IMR-90 (cell line): ENCODE measurements around the gene PSMA1. TPM values are rescaled to one million over a fixed set of nuclear protein-coding genes. Genes with fewer than 3 reads are reported as not detected.

Experiments used
- ATAC-seq: fragments of 200-7000 bp; cut with Tn5 transposase; 2 replicates; pipeline ENCODE4 v1.9.1; 2020; ENCODE audit warnings: low read depth, mild to moderate bottlenecking, moderate library complexity
- BruUV-seq: library from RNA; stranded (reverse); fragments of 400-500 nt; replicated peaks from 2 replicates; lab custom pipeline; 2021; lab: Mats Ljungman, UMichigan
- CTCF ChIA-PET: fragments of 300-600 bp; formaldehyde crosslinking; extraction: SDS; loops from one replicate; lab custom pipeline; 2021; ENCODE audit warnings: antibody characterized with exemption; lab: Yijun Ruan, JAX
- POLR2A ChIA-PET: fragments of 300-600 bp; sonication (Branson Sonifier 250); formaldehyde crosslinking; loops from one replicate; lab custom pipeline; 2022; ENCODE audit warnings: antibody characterized with exemption; ENCODE audit not compliant: unreplicated experiment; lab: Charles Lee
- DNase-seq: peaks from one replicate; pipeline ENCODE4 v3.0.0; 2013
- H2AFZ ChIP-seq: replicated peaks from 2 replicates; pipeline ENCODE3; 2013; ENCODE audit warnings: low read length, mild to moderate bottlenecking; ENCODE audit not compliant: poor library complexity
- H2AK5ac ChIP-seq: 2 replicates; pipeline ENCODE4 v1.6.1; 2013; ENCODE audit warnings: low read depth, low read length, inconsistent platforms
- H2AK9ac ChIP-seq: replicated peaks from 2 replicates; pipeline ENCODE3; 2013; ENCODE audit warnings: mild to moderate bottlenecking, low read depth, low read length, moderate library complexity; ENCODE audit not compliant: poor library complexity
- H2BK120ac ChIP-seq: 2 replicates; pipeline ENCODE4 v1.6.1; 2013; ENCODE audit warnings: low read depth, low read length, inconsistent platforms
- H2BK15ac ChIP-seq: 3 replicates; pipeline ENCODE4 v1.6.1; 2013; ENCODE audit warnings: low read depth, low read length, inconsistent platforms
- H2BK20ac ChIP-seq: 2 replicates; pipeline ENCODE4 v1.6.1; 2013; ENCODE audit warnings: low read depth, mild to moderate bottlenecking, inconsistent platforms, low read length, moderate library complexity
- H2BK5ac ChIP-seq: 2 replicates; pipeline ENCODE4 v1.6.1; 2013; ENCODE audit warnings: mild to moderate bottlenecking, low read depth, low read length, inconsistent platforms; ENCODE audit not compliant: poor library complexity, severe bottlenecking
- H3K14ac ChIP-seq: replicated peaks from 2 replicates; pipeline ENCODE4 v1.6.1; 2013; ENCODE audit warnings: low read depth, low read length, inconsistent platforms
- H3K18ac ChIP-seq: 2 replicates; pipeline ENCODE4 v1.6.1; 2013; ENCODE audit warnings: low read depth, low read length, control low read depth
- H3K23ac ChIP-seq: 2 replicates; pipeline ENCODE4 v1.6.1; 2013; ENCODE audit warnings: low read depth, low read length, inconsistent platforms
- H3K27ac ChIP-seq: 2 replicates; pipeline ENCODE4 v1.5.1; 2013; ENCODE audit warnings: mild to moderate bottlenecking, control low read depth, low read length; ENCODE audit not compliant: insufficient read depth
- H3K27me3 ChIP-seq: 2 replicates; pipeline ENCODE4 v1.6.1; 2013; ENCODE audit warnings: low read length; ENCODE audit not compliant: control insufficient read depth, insufficient read depth
- H3K36me3 ChIP-seq: 2 replicates; pipeline ENCODE4 v1.6.1; 2013; ENCODE audit warnings: low read length, mixed read lengths; ENCODE audit not compliant: control insufficient read depth, insufficient read depth
- H3K4ac ChIP-seq: 2 replicates; pipeline ENCODE4 v1.6.1; 2013; ENCODE audit warnings: low read depth, low read length, inconsistent platforms
- H3K4me1 ChIP-seq: 2 replicates; pipeline ENCODE4 v1.6.1; 2013; ENCODE audit warnings: low read length, mixed read lengths; ENCODE audit not compliant: control insufficient read depth, insufficient read depth
- H3K4me2 ChIP-seq: 2 replicates; pipeline ENCODE4 v1.6.1; 2013; ENCODE audit warnings: low read depth, mild to moderate bottlenecking, control low read depth, low read length, moderate library complexity
- H3K4me3 ChIP-seq: 2 replicates; pipeline ENCODE4 v1.5.1; 2013; ENCODE audit warnings: low read depth, mild to moderate bottlenecking, control low read depth, low read length, moderate library complexity; ENCODE audit not compliant: insufficient read depth
- H3K56ac ChIP-seq: 2 replicates; pipeline ENCODE4 v1.6.1; 2013; ENCODE audit warnings: low read length, inconsistent platforms; ENCODE audit not compliant: insufficient read depth; ENCODE audit errors: extremely low read depth
- H3K79me1 ChIP-seq, 2 experiments: 2 replicates each; pipeline ENCODE4 v1.6.1; 2013; ENCODE audit warnings: low read length in 2 of 2, inconsistent platforms in 1 of 2, low read depth in 1 of 2
- H3K9ac ChIP-seq: 2 replicates; pipeline ENCODE4 v1.6.1; 2013; ENCODE audit warnings: low read depth, low read length, control low read depth
- H3K9me1 ChIP-seq: 2 replicates; pipeline ENCODE4 v1.6.1; 2013; ENCODE audit warnings: low read length, inconsistent platforms; ENCODE audit not compliant: insufficient read depth
- H3K9me3 ChIP-seq: 2 replicates; pipeline ENCODE4 v1.6.1; 2013; ENCODE audit warnings: low read length; ENCODE audit not compliant: control insufficient read depth, insufficient read depth
- H4K20me1 ChIP-seq: 2 replicates; pipeline ENCODE4 v1.6.1; 2013; ENCODE audit warnings: low read length, inconsistent platforms; ENCODE audit not compliant: insufficient read depth
- H4K5ac ChIP-seq: 2 replicates; pipeline ENCODE4 v1.6.1; 2013; ENCODE audit warnings: mild to moderate bottlenecking, low read depth, low read length, control low read depth
- H4K8ac ChIP-seq, 2 experiments: 2 replicates each; pipeline ENCODE4 v1.6.1; 2013; ENCODE audit warnings: low read depth in 2 of 2, low read length in 2 of 2, control low read depth in 1 of 2, inconsistent platforms in 1 of 2
- H4K91ac ChIP-seq: 2 replicates; pipeline ENCODE4 v1.6.1; 2013; ENCODE audit warnings: low read depth, low read length, inconsistent platforms; ENCODE audit not compliant: insufficient read depth
- BHLHE40 ChIP-seq: fragments of 150-350 bp; IDR thresholded peaks from 2 replicates; pipeline ENCODE4 v1.6.1; 2016; ENCODE audit warnings: mild to moderate bottlenecking, low read depth, low read length
- CEBPB ChIP-seq: IDR thresholded peaks from 2 replicates; pipeline ENCODE4 v1.6.1; 2012; ENCODE audit warnings: low read depth, low read length, improper control_type of control experiment
- CHD1 ChIP-seq: IDR thresholded peaks from 2 replicates; pipeline ENCODE4 v1.6.1; 2012; ENCODE audit warnings: low read depth, low read length, improper control_type of control experiment
- CTCF ChIP-seq: conservative IDR thresholded peaks from 2 replicates; pipeline ENCODE4 v1.5.1; 2012; ENCODE audit warnings: mild to moderate bottlenecking, low read depth, low read length, improper control_type of control experiment
- ELK1 ChIP-seq: fragments of 150-350 bp; IDR thresholded peaks from 2 replicates; pipeline ENCODE4 v1.6.1; 2016; ENCODE audit warnings: low read depth, mild to moderate bottlenecking, low read length, moderate library complexity, borderline replicate concordance
- FOS ChIP-seq: fragments of 150-350 bp; IDR thresholded peaks from 2 replicates; pipeline ENCODE4 v1.6.1; 2016; ENCODE audit warnings: low read depth, low read length
- MAFK ChIP-seq: IDR thresholded peaks from 2 replicates; pipeline ENCODE4 v1.6.1; 2012; ENCODE audit warnings: low read depth, low read length, improper control_type of control experiment
- MAZ ChIP-seq: IDR thresholded peaks from 2 replicates; pipeline ENCODE4 v1.6.1; 2012; ENCODE audit warnings: low read depth, mild to moderate bottlenecking, low read length, improper control_type of control experiment, moderate library complexity, borderline replicate concordance
- MXI1 ChIP-seq: IDR thresholded peaks from 2 replicates; pipeline ENCODE4 v1.6.1; 2012; ENCODE audit warnings: low read depth, mild to moderate bottlenecking, low read length, moderate library complexity, borderline replicate concordance
- NFE2L2 ChIP-seq: fragments of 150-350 bp; IDR thresholded peaks from 2 replicates; pipeline ENCODE4 v1.6.1; 2016; ENCODE audit warnings: low read depth, mild to moderate bottlenecking, low read length
- POLR2A ChIP-seq: IDR thresholded peaks from 2 replicates; pipeline ENCODE4 v1.6.1; 2012; ENCODE audit warnings: mild to moderate bottlenecking, low read depth, low read length
- RAD21 ChIP-seq: IDR thresholded peaks from 2 replicates; pipeline ENCODE4 v1.6.1; 2012; ENCODE audit warnings: low read length, improper control_type of control experiment
- RCOR1 ChIP-seq: IDR thresholded peaks from 2 replicates; pipeline ENCODE4 v1.6.1; 2012; ENCODE audit warnings: mild to moderate bottlenecking, low read length, improper control_type of control experiment; ENCODE audit not compliant: insufficient replicate concordance
- RFX5 ChIP-seq: IDR thresholded peaks from 2 replicates; pipeline ENCODE4 v1.8.0; 2012; ENCODE audit warnings: low read depth, mild to moderate bottlenecking, low read length, moderate library complexity
- SMC3 ChIP-seq: fragments of 150-350 bp; IDR thresholded peaks from 2 replicates; pipeline ENCODE4 v1.6.1; 2016; ENCODE audit warnings: low read depth, mild to moderate bottlenecking, antibody characterized with exemption, low read length, moderate library complexity
- USF2 ChIP-seq: fragments of 150-350 bp; IDR thresholded peaks from 2 replicates; pipeline ENCODE4 v1.6.1; 2017; ENCODE audit warnings: mild to moderate bottlenecking, antibody characterized with exemption, low read length, low read depth
- WGBS, 2 experiments: methylation state at CpG; one replicate each; pipeline versions ENCODE4 v1.1.5 to v1.1.7; 2013; ENCODE audit warnings: missing lambda C conversion rate in 2 of 2; ENCODE audit not compliant: insufficient read length in 1 of 2; ENCODE audit errors: extremely low coverage in 2 of 2; 5-methylcytosine and 5-hydroxymethylcytosine counted together
- dilution Hi-C: fragments of 300-500 bp; cut with HindIII; formaldehyde crosslinking; loops from one replicate; pipeline ENCODE4 v1.14.3; 2018; ENCODE audit warnings: low sequenced_read_pairs; ENCODE audit not compliant: unreplicated experiment
- in situ Hi-C: fragments of 300-500 bp; cut with MboI; formaldehyde crosslinking; loops from 3 replicates; pipeline ENCODE4 v1.14.3; 2019; ENCODE audit warnings: low sequenced_read_pairs, inconsistent platforms, mixed read lengths
- intact Hi-C: fragments of 100-400 bp; cut with micrococcal nuclease; formaldehyde crosslinking; loops from 2 replicates; pipeline ENCODE4 v1.10.0; 2022
- polyA plus RNA-seq, 3 experiments: library from polyadenylated mRNA; depleted of rRNA; stranded (reverse); fragments of >200 nt; gene quantifications; 2 replicates each; pipeline ENCODE4 v1.2.3, GENCODE V29; 2012; ENCODE audit warnings: low replicate concordance in 1 of 3
- total RNA-seq: library from RNA; depleted of rRNA; stranded (reverse); fragments of >200 nt; gene quantifications from 2 replicates; pipeline ENCODE4 v1.2.3, GENCODE V29; 2012

PSMA1 gene
- total and polyA plus RNA-seq, 2 of the 4 experiments (the other 2 are of a cell fraction): 179 to 194 TPM

DNA sequence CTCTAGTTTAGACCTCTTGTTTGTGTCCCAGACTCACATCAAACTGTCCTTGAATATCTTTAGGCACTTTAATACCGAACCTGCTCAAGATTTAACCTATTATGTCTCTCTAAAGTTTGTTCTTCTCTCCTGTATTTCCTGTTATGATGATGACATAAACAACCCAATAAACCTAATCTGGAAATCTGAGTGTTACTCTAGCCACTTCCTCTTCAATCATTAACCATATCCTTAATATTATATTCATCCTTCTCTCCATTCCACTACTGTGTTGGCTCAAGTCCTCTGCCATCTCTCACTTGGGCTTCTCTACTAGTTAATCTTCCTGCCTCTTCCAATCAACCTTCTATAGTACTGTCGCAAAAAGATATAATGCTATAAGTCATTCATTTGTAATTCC is 56.6 kb downstream of the PSMA1 start:
- no peak overlapping the region for H2BK5ac ChIP-seq
- in situ Hi-C loops (no loop called here), dilution Hi-C loops (loop anchor here (25.0 kb wide), 1 partner anchor 151 kb away; no protein-coding TSS in a partner anchor), intact Hi-C loops (loop anchor here (5.0 kb wide), 1 partner anchor 34 kb away; the partner anchor contains the start of gene COPB1)
- no peaks in the 10 kb centered on the region for H3K27me3 ChIP-seq
- no peak overlapping the region for H3K23ac ChIP-seq
- no peak overlapping the region for H4K91ac ChIP-seq
- no peak overlapping the region for H3K18ac ChIP-seq
- no peak overlapping the region for H3K56ac ChIP-seq
- no peak overlapping the region for H3K4me3 ChIP-seq
- no peak overlapping the region for H2BK20ac ChIP-seq
- H3K27ac ChIP-seq: no peak overlapping the region
- no peak for TF ChIP-seq FOS
- TF ChIP-seq ELK1: no peak
- TF ChIP-seq MXI1: no peak
- TF ChIP-seq NFE2L2: no peak
- TF ChIP-seq BHLHE40: no peak
- no peak for TF ChIP-seq RFX5
- TF ChIP-seq POLR2A: no peak
- TF ChIP-seq CEBPB: no peak
- no peak for TF ChIP-seq MAFK
- TF ChIP-seq RCOR1: no peak
- TF ChIP-seq SMC3: no peak
- TF ChIP-seq CHD1: no peak
- no peak for TF ChIP-seq MAZ
- TF ChIP-seq CTCF: no peak
- TF ChIP-seq RAD21: no peak
- no peak for TF ChIP-seq USF2
- DNase-seq: no peak
- peaks cover 7 to 31% of the 10 kb centered on the region in 2 experiments for H3K79me1 ChIP-seq
- H2AK9ac ChIP-seq: no peak overlapping the region
- H4K20me1 ChIP-seq: no peaks in the 10 kb centered on the region; the same call in 1 of the 2 replicates
- H4K5ac ChIP-seq: no peak overlapping the region
- H3K4me1 ChIP-seq: no peaks in the 10 kb centered on the region
- H2AFZ ChIP-seq: no peak overlapping the region
- H3K9me1 ChIP-seq: no peaks in the 10 kb centered on the region
- CTCF ChIA-PET: no interaction called here
- POLR2A ChIA-PET: no interaction called here
- H3K14ac ChIP-seq: no peak overlapping the region
- no peaks in the 10 kb centered on the region for H3K9me3 ChIP-seq
- no peak overlapping the region for H4K8ac ChIP-seq
- no TSS peak for BruUV-seq
- H3K4me2 ChIP-seq: no peak overlapping the region
- WGBS, 2 experiments: no CpG with 5 or more reads among the region's 2 CpGs
- no peak overlapping the region for H2AK5ac ChIP-seq
- no peak overlapping the region for H2BK120ac ChIP-seq
- no peak overlapping the region for H2BK15ac ChIP-seq
- peaks cover 60% of the 10 kb centered on the region for H3K36me3 ChIP-seq
- no peak overlapping the region for H3K4ac ChIP-seq
- no peak overlapping the region for H3K9ac ChIP-seq
- ATAC-seq: no peak
